GM23338 (cell line): ENCODE data around the gene CRYZ. TPM values are rescaled to one million over a fixed set of nuclear protein-coding genes. Genes with fewer than 3 reads are reported as not detected.

ENCODE experiments used
- ATAC-seq: fragments of 200-7000 bp; cut with Tn5 transposase; 3 replicates; pipeline ENCODE4 v1.9.1; 2020
- DNase-seq: peaks from one replicate; pipeline ENCODE4 v3.0.0-alpha.2; 2015; ENCODE audit warnings: low spot score
- H2AFZ ChIP-seq: fragments of 200-600 bp; sonication (generic); 2 replicates; pipeline ENCODE4 v1.8.0; 2016; ENCODE audit warnings: antibody characterized with exemption, mild to moderate bottlenecking, moderate library complexity
- H3F3A ChIP-seq: fragments of 200-600 bp; sonication (generic); replicated peaks from 2 replicates; pipeline ENCODE4 v1.8.0; 2017; ENCODE audit warnings: antibody characterized with exemption, mixed run types, low read depth
- H3K27ac ChIP-seq: fragments of 200-600 bp; sonication (generic); 2 replicates; pipeline ENCODE4 v1.6.1; 2016; ENCODE audit warnings: low read depth
- H3K27me3 ChIP-seq: fragments of 200-600 bp; sonication (generic); 2 replicates; pipeline ENCODE4 v1.8.0; 2016; ENCODE audit warnings: mild to moderate bottlenecking, mixed run types, moderate library complexity; ENCODE audit not compliant: insufficient read depth
- H3K36me3 ChIP-seq: fragments of 200-600 bp; sonication (generic); 2 replicates; pipeline ENCODE4 v1.8.0; 2016; ENCODE audit warnings: mild to moderate bottlenecking; ENCODE audit not compliant: insufficient read depth
- H3K4me1 ChIP-seq: fragments of 200-600 bp; sonication (generic); 2 replicates; pipeline ENCODE4 v1.8.0; 2016; ENCODE audit warnings: mild to moderate bottlenecking, moderate library complexity; ENCODE audit not compliant: insufficient read depth
- H3K4me2 ChIP-seq: fragments of 200-600 bp; sonication (generic); 2 replicates; pipeline ENCODE4 v1.7.1; 2017; ENCODE audit warnings: mixed run types
- H3K4me3 ChIP-seq: fragments of 200-600 bp; sonication (generic); 2 replicates; pipeline ENCODE4 v1.6.1; 2016; ENCODE audit warnings: mixed run types
- H3K79me2 ChIP-seq: fragments of 200-600 bp; sonication (generic); replicated peaks from 2 replicates; pipeline ENCODE4 v1.8.0; 2017; ENCODE audit warnings: mild to moderate bottlenecking; ENCODE audit not compliant: insufficient read depth
- H3K9me2 ChIP-seq: fragments of 200-600 bp; sonication (generic); 2 replicates; pipeline ENCODE4 v1.8.0; 2017; ENCODE audit not compliant: insufficient read depth
- H4K20me1 ChIP-seq: fragments of 200-600 bp; sonication (generic); replicated peaks from 2 replicates; pipeline ENCODE4 v1.8.0; 2017; ENCODE audit warnings: mild to moderate bottlenecking; ENCODE audit not compliant: insufficient read depth
- H3K27ac Mint-ChIP-seq: 2 replicates; pipeline ENCODE4 v1.8.0; 2020; ENCODE audit warnings: inconsistent platforms, mild to moderate bottlenecking, moderate library complexity, mixed read lengths
- H3K27me3 Mint-ChIP-seq: 3 replicates; pipeline ENCODE4 v1.8.0; 2022; ENCODE audit warnings: low read depth, mild to moderate bottlenecking, moderate library complexity, mixed read lengths, inconsistent platforms; ENCODE audit not compliant: insufficient read depth, poor library complexity
- H3K36me3 Mint-ChIP-seq: 3 replicates; pipeline ENCODE4 v1.8.0; 2021; ENCODE audit warnings: low read depth, mild to moderate bottlenecking, inconsistent platforms, moderate library complexity, mixed read lengths
- H3K4me1 Mint-ChIP-seq: 3 replicates; pipeline ENCODE4 v1.8.0; 2020; ENCODE audit warnings: mild to moderate bottlenecking, inconsistent platforms, mixed read lengths
- H3K4me3 Mint-ChIP-seq: 3 replicates; pipeline ENCODE4 v1.8.0; 2021; ENCODE audit warnings: moderate library complexity, mild to moderate bottlenecking, inconsistent platforms, mixed read lengths
- H3K9me3 Mint-ChIP-seq: 3 replicates; pipeline ENCODE4 v1.8.0; 2020; ENCODE audit warnings: moderate library complexity, mild to moderate bottlenecking, inconsistent platforms, mixed read lengths
- CREB1 ChIP-seq: fragments of 250-450 bp; sonication (Bioruptor Pico); IDR thresholded peaks from 2 replicates; pipeline ENCODE4 v1.5.0; 2020; ENCODE audit warnings: low read depth, mild to moderate bottlenecking, moderate library complexity
- ETS1 ChIP-seq: IDR thresholded peaks from 2 replicates; pipeline ENCODE4 v1.6.1; 2016; ENCODE audit warnings: antibody characterized with exemption
- EZH2 ChIP-seq: fragments of 200-600 bp; sonication (generic); IDR thresholded peaks from one replicate; pipeline ENCODE4 v1.8.0; 2017; ENCODE audit warnings: antibody characterized with exemption, mild to moderate bottlenecking, low read depth; ENCODE audit not compliant: unreplicated experiment
- JUNB ChIP-seq: IDR thresholded peaks from one replicate; pipeline ENCODE4 v1.6.1; 2016; ENCODE audit warnings: antibody characterized with exemption; ENCODE audit not compliant: unreplicated experiment
- POLR2AphosphoS5 ChIP-seq: IDR thresholded peaks from 2 replicates; pipeline ENCODE4 v1.6.1; 2016; ENCODE audit warnings: antibody characterized with exemption, low read depth
- REST ChIP-seq: IDR thresholded peaks from one replicate; pipeline ENCODE4 v1.6.1; 2018; ENCODE audit warnings: antibody characterized with exemption; ENCODE audit not compliant: unreplicated experiment
- ZNF462 ChIP-seq: fragments of 250-450 bp; sonication (Bioruptor Pico); IDR thresholded peaks from 2 replicates; pipeline ENCODE4 v1.5.0; 2020; ENCODE audit warnings: mild to moderate bottlenecking, moderate library complexity
- polyA plus RNA-seq: library from polyadenylated mRNA; unstranded; fragments of >200 nt; fragmentation: Nextera tagmentation; extraction: Ambion mirVana; gene quantifications from 2 replicates; pipeline ENCODE4 v1.2.1, GENCODE V29; 2016
- total RNA-seq: library from RNA; depleted of rRNA; stranded (reverse); fragments of >200 nt; shearing (Covaris generic); gene quantifications from 2 replicates; pipeline ENCODE4 v1.2.3, GENCODE V29; 2014

Gene CRYZ
- total and polyA plus RNA-seq, 2 experiments from 2014 or later: 45.7 to 57.8 TPM

GRCh38 chr1:74731399-74732052 lies 1.3 kb downstream of the CRYZ start:
- H3K36me3 ChIP-seq: peaks cover 3% of the 10 kb centered on the region; the same call in 1 of the 2 replicates
- H3K9me2 ChIP-seq: no peaks in the 10 kb centered on the region
- peaks cover 2% of the 10 kb centered on the region for H3K27me3 Mint-ChIP-seq
- H2AFZ ChIP-seq: no peak overlapping the region
- no peaks in the 10 kb centered on the region for H3F3A ChIP-seq
- H3K27me3 ChIP-seq: no peaks in the 10 kb centered on the region
- DNase-seq (no peak), ATAC-seq (no peak)
- peaks cover 25% of the 10 kb centered on the region for H3K36me3 Mint-ChIP-seq
- peaks cover 24% of the 10 kb centered on the region for H3K4me1 Mint-ChIP-seq
- peak overlapping the region; percentile 44 for H3K4me3 Mint-ChIP-seq
- H3K9me3 Mint-ChIP-seq: peaks cover 7% of the 10 kb centered on the region
- no peak overlapping the region for H3K27ac ChIP-seq
- H4K20me1 ChIP-seq: no peaks in the 10 kb centered on the region
- peak overlapping the region; percentile 75 for H3K4me2 ChIP-seq
- peaks cover 55% of the 10 kb centered on the region for H3K79me2 ChIP-seq
- H3K27ac Mint-ChIP-seq: no peak overlapping the region
- H3K4me3 ChIP-seq: peak overlapping the region; percentile 59
- TF ChIP-seq CREB1 (CRISPR knock-in tag): no peak
- no peak for TF ChIP-seq ETS1
- TF ChIP-seq REST: no peak
- TF ChIP-seq EZH2: no peak
- TF ChIP-seq POLR2AphosphoS5: no peak
- peaks cover 23% of the 10 kb centered on the region for H3K4me1 ChIP-seq

- DNase-seq (no peak), ATAC-seq (no peak)
- Histone ChIP-seq H3F3A (no peaks in the 10 kb centered on the region), H3K4me2 (peak overlapping the region; percentile 49; the same call in 1 of the 2 replicates), H3K27ac (no peak overlapping the region), H4K20me1 (no peaks in the 10 kb centered on the region), H3K9me2 (no peaks in the 10 kb centered on the region), H3K27me3 (no peaks in the 10 kb centered on the region), H2AFZ (no peak overlapping the region), H3K36me3 (peaks cover 7% of the 10 kb centered on the region; the same call in 1 of the 2 replicates), H3K4me1 (peaks cover 23% of the 10 kb centered on the region), H3K4me3 (no peak overlapping the region), H3K79me2 (peaks cover 45% of the 10 kb centered on the region)
- peaks cover 41% of the 10 kb centered on the region for H3K36me3 Mint-ChIP-seq
- H3K4me1 Mint-ChIP-seq: peaks cover 24% of the 10 kb centered on the region
- no peak overlapping the region for H3K27ac Mint-ChIP-seq
- H3K27me3 Mint-ChIP-seq: peaks cover 2% of the 10 kb centered on the region
- no peak overlapping the region for H3K4me3 Mint-ChIP-seq
- H3K9me3 Mint-ChIP-seq: peaks cover 23% of the 10 kb centered on the region
- TF ChIP-seq JUNB: no peak
- TF ChIP-seq ZNF462 (CRISPR knock-in tag): no peak
- no peak for TF ChIP-seq CREB1 (CRISPR knock-in tag)
These were observed 2.9 kb downstream of the CRYZ start for GRCh38 chr1:74729741-74730478.
